ENCODE data around the gene FOXJ3.

The FOXJ3 gene

GRCh38 chr1:42145764-42146625 lies 189.0 kb downstream of the FOXJ3 start:
- FAIRE-seq (no peak), DNase-seq (ENCODE audit: insufficient read length, low spot score) (no peak)
- TF ChIP-seq CTCF (IDR thresholded peaks at IDR 0.05; ENCODE audit: insufficient read depth, missing control alignments), result no peak

- no peak for DNase-seq (ENCODE audit: insufficient read length, low spot score)
- no peak for TF ChIP-seq CTCF (IDR thresholded peaks at IDR 0.05; ENCODE audit: insufficient read depth, missing control alignments)
- FAIRE-seq, result no peak
These were observed 189.7 kb downstream of the FOXJ3 start for GRCh38 chr1:42145389-42145716.

- DNase-seq (ENCODE audit: insufficient read length, low spot score) (no peak), FAIRE-seq (no peak)
- no peak for TF ChIP-seq CTCF (IDR thresholded peaks at IDR 0.05; ENCODE audit: insufficient read depth, missing control alignments)
These were observed 190.2 kb downstream of the FOXJ3 start for GRCh38 chr1:42144711-42145388.

- DNase-seq (ENCODE audit: insufficient read length, low spot score), result no peak
- no peak for FAIRE-seq
- no peak for TF ChIP-seq CTCF (IDR thresholded peaks at IDR 0.05; ENCODE audit: insufficient read depth, missing control alignments)
These were observed 190.9 kb downstream of the FOXJ3 start for GRCh38 chr1:42143896-42144710.

GRCh38 chr1:42142894-42143675 lies 191.9 kb downstream of the FOXJ3 start:
- no peak for TF ChIP-seq CTCF (IDR thresholded peaks at IDR 0.05; ENCODE audit: insufficient read depth, missing control alignments)
- FAIRE-seq (no peak), DNase-seq (ENCODE audit: insufficient read length, low spot score) (no peak)

- no peak for TF ChIP-seq CTCF (IDR thresholded peaks at IDR 0.05; ENCODE audit: insufficient read depth, missing control alignments)
- FAIRE-seq, result no peak
- no peak for DNase-seq (ENCODE audit: insufficient read length, low spot score)
These were observed 193.1 kb downstream of the FOXJ3 start for GRCh38 chr1:42141978-42142377.
